ENCODE results near the gene ZMYND11.
"Not testable (repeated sequence)": the region's sequence is repeated elsewhere in the genome, so short reads cannot be mapped to it uniquely, and the experiment has no call there.

Gene ZMYND11

GRCh38 chr10:260819-261429 lies 125.7 kb downstream of the ZMYND11 start:
- no peak for DNase-seq

GRCh38 chr10:264160-265073 lies 129.2 kb downstream of the ZMYND11 start:
- not testable (repeated sequence) for DNase-seq

GRCh38 chr10:265074-265440 lies 129.8 kb downstream of the ZMYND11 start:
- not testable (repeated sequence) for DNase-seq

- DNase-seq, result not testable (repeated sequence)
Measured at GRCh38 chr10:265816-266588, 130.7 kb downstream of the ZMYND11 start.

- no peak for DNase-seq
Measured at GRCh38 chr10:266974-267425, 131.7 kb downstream of the ZMYND11 start.

- DNase-seq, result no peak
Measured at GRCh38 chr10:267705-268104, 132.4 kb downstream of the ZMYND11 start.

- no peak for DNase-seq
Measured at GRCh38 chr10:269440-270074, 134.3 kb downstream of the ZMYND11 start.

GRCh38 chr10:271201-271600 lies 135.9 kb downstream of the ZMYND11 start:
- DNase-seq, result no peak

- DNase-seq, result no peak
Measured at GRCh38 chr10:271722-272121, 136.5 kb downstream of the ZMYND11 start.

GRCh38 chr10:273088-273487 lies 137.8 kb downstream of the ZMYND11 start:
- no peak for DNase-seq

- DNase-seq, result no peak
Measured at GRCh38 chr10:274866-275265, 139.6 kb downstream of the ZMYND11 start.

- DNase-seq, result no peak
Measured at GRCh38 chr10:275680-276079, 140.4 kb downstream of the ZMYND11 start.

GRCh38 chr10:277963-278362 lies 142.7 kb downstream of the ZMYND11 start:
- DNase-seq, result no peak

- no peak for DNase-seq
Measured at GRCh38 chr10:278707-279106, 143.5 kb downstream of the ZMYND11 start.

- DNase-seq, result no peak
Measured at GRCh38 chr10:279232-279631, 144.0 kb downstream of the ZMYND11 start.

GRCh38 chr10:279655-280054 lies 144.4 kb downstream of the ZMYND11 start:
- DNase-seq, result no peak

- no peak for DNase-seq
Measured at GRCh38 chr10:282294-283139, 147.3 kb downstream of the ZMYND11 start.

- DNase-seq, result no peak
Measured at GRCh38 chr10:283140-283479, 147.9 kb downstream of the ZMYND11 start.

- no peak for DNase-seq
Measured at GRCh38 chr10:283916-284356, 148.7 kb downstream of the ZMYND11 start.

- DNase-seq, result no peak
Measured at GRCh38 chr10:285216-285615, 150.0 kb downstream of the ZMYND11 start.

- no peak for DNase-seq
Measured at GRCh38 chr10:287026-287709, 151.9 kb downstream of the ZMYND11 start.
